ENCODE results near the gene SECISBP2.
A peak's percentile ranks its signal among the peaks of the same experiment; 100 is the strongest.
"Not testable (repeated sequence)": the region's sequence is repeated elsewhere in the genome, so short reads cannot be mapped to it uniquely, and the experiment has no call there.

Gene SECISBP2

DNA sequence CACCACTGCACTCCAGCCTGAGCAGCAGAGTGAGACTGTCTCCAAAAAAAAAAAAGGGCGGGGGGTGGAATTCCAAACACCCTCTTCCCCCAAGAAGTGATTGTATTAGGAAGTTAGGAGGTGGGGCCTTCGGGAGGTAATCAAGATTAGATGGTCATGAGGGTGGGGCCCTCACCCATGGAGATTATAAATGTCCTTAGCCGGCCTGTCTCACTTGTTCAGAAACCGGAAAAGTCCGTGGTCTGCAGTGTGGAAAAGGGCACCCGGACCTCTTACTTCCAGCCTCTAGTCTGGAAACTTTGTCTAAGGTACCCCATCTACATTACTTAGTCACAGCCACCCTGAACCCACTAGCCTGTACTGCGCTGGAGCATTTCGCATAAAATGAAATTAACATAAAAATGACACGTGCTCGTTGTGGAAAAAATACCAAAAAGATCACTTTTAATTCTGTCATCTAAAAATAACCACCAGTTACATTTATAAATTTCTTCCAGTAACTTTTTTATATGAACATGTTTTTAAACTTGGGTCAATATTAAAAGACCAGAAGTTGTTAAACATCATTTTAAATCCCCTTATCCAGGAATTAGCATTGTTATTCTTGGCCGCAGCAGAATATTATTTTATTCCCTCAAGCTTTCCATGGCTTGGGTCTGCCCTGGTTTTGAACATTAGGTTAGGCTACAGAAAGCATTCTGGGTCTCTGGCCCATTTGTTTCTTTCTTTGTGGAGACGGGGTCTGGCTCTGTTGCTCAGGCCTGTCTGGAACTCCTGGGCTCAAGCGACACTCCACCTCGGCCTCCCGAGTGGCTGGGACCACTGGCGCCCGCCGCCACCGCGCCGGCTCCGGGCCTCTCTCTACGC is 8.5 kb upstream of the SECISBP2 start:
- DNase-seq, result no peak

GRCh38 chr9:89310475-89311345 is 7.6 kb upstream of the SECISBP2 start, which contains the start of gene CKS2:
CKS2 (plus strand) TSS chr9:89311195; CDS start chr9:89311293, 98 bp downstream.
- DNase-seq, result peak; percentile 99

DNA sequence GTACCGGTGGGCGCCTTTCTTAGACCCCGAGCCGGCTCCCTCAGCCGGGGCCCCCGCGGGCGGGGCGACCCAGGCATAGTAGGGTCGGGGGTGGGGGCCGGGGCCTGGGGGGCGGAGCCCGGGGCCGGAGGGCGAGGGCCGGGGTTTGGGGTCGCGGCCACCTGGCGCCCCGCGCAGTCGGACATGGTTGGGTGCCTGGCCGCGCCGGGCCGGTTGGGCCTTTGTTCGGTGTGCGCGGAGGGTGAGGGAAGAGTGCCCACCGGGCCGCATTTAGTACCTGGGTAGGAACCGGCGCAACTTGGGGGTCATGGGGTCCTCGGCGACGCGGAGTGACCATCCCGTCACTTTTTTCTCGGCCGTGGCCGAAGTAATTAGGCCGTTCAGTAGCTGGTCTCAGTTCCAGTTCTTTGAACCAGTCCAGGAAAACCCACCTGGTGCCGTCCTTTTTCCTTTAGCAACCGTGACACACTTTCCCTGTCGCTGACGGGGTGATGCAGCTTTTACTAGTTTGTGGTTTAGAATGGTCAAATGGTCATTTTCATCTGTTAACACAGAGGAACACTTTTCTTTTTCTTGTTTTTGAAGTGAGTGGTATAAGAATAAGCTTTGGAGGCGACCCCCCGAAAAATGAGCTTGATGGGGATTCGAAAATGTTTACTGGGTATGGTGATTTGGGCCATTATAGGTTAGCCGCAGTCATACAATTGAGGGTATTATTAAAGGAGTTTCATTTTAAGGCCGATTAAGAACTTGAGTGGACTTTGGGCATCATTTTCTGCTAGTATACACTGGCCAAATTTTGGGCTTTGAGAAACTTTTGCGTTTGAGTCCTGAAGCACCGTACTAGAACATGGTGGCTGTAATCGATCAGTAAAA is 6.7 kb upstream of the SECISBP2 start:
- DNase-seq, result no peak

DNA sequence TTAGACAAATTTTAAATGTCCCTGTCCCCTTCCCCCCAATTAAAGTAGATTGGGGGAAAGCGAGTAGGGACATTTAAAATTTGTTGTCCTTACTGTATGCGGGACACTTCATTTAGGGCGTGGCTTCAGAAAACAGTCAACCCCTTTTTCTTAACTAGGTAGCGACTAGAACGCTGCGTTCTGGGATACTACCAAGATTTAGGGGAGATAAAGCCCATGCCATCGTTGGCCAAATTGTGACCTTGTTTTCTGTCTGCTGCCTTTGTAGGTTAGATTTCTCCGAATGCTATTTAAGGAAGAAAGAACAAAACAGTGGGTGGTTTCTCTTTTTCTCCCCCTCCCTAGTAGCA is 6.1 kb upstream of the SECISBP2 start:
- no peak for DNase-seq

- no peak for DNase-seq
Measured at GRCh38 chr9:89313842-89314241, 4.5 kb upstream of the SECISBP2 start.

DNA sequence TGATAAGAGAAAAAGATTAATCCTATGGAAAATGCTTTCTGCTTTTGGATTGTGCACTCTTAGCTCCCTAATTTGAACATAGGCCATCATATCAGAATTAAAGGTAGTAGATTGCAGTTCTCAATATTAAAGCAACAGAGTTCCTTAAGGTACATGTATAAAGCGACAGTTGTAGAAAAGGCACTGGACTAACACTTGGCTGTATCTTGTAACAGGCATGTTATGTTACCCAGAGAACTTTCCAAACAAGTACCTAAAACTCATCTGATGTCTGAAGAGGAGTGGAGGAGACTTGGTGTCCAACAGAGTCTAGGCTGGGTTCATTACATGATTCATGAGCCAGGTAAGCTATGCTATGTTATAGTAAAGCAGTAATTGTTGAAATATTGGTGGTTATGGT is 3.3 kb upstream of the SECISBP2 start:
- DNase-seq, result no peak

- DNase-seq, result no peak
Measured at GRCh38 chr9:89315482-89315881, 2.8 kb upstream of the SECISBP2 start.

DNA sequence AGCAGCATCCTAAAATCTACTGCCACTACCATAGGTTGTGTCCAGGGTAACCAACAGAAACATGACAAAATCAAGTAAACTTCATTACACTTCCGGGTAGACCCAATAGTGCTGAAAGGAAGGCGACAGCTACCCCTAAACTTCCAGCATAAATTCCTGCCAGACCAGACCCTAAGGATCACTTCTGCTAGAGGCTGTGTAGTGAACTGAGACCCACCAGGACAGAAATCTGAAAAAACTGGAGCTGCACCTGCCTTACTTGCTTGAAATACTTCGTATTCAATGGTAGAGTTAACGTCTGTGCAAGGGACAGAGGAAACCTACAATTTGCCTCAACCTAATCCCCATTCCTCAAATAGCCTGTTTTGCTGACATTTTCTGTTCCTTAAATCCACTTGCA is 1.0 kb upstream of the SECISBP2 start:
- DNase-seq, result no peak

GRCh38 chr9:89319015-89319905 is 960 bp downstream of the SECISBP2 start:
- DNase-seq, result no peak

DNA sequence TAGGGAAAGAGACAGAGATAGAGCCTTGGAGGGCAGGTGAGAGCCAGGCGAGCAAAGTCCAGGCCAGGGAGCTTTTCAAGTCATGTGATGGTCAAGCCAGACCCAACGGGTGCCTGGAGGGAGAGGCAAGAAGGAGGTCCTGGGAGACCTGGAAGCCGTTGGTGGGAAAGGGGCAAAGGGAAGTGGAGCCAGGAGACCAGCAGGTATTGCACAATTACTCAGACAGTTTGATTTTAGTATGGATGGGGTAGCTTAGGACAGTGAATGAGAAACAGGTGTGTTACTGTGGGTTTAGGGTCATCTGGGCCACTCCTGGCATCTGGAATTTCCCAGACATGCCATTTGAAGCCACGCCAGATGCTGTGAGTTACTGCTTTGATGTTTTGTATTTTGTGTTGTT is 5.1 kb downstream of the SECISBP2 start:
- no peak for DNase-seq

DNA sequence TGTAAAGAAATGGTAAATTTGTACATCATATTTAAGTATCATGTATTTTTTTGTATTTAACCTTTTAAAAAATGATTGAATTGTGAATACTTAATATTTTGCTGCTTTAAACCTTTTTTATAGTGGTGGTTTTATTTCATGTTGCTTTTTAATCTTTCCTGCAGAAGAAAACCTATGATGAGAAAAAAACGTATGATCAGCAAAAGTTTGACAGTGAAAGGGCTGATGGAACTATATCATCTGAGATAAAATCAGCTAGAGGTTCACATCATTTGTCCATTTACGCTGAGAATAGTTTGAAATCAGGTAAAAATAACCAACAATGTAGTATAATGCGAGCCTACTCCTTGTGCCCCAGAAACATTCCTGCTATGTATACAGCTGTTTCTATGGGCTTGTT is 7.4 kb downstream of the SECISBP2 start:
- no peak for DNase-seq

GRCh38 chr9:89328064-89328463 is 9.8 kb downstream of the SECISBP2 start:
- DNase-seq, result no peak

DNA sequence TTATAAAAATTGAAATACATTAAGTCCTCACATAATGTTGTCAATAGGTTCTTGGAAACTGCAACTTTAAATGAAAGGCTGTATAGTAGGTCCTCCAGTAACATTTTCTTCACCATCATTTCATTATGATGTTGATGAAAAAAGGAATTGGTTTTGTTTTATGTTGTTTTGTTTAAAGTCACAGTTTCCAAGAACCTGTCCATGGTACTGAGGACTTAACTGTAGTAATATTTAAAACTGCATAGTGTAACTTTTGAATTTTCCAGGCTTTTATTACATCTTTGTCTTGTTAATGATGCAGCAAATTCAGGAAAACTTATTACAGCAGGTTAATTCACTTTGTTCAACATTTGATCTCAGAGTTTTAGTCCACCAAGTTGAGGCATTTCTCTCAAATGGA is 11.6 kb downstream of the SECISBP2 start:
- DNase-seq, result no peak

- DNase-seq, result no peak
Measured at GRCh38 chr9:89330513-89330912, 12.2 kb downstream of the SECISBP2 start.

GRCh38 chr9:89339807-89340206 is 21.5 kb downstream of the SECISBP2 start:
- no peak for DNase-seq

- no peak for DNase-seq
Measured at GRCh38 chr9:89340332-89340731, 22.0 kb downstream of the SECISBP2 start.

- DNase-seq, result no peak
Measured at GRCh38 chr9:89342213-89342612, 23.9 kb downstream of the SECISBP2 start.

GRCh38 chr9:89342948-89343347 is 24.6 kb downstream of the SECISBP2 start:
- no peak for DNase-seq

DNA sequence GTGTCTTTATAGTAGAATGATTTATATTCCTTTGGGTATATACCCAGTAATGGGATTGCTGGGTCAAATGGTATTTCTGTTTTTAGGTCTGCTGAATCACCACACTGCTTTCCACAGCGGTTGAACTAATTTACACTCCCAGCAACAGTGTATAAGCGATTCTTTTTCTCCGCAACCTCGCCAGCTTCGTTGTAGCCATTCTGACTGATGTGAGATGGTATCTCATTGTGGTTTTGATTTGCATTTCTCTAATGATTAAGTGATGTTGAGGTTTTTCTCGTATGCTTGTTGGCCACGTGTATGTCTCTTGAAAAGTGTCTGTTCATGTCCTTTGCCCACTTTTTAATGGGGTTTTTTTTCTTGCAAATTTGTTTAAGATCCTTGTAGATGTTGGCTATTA is 25.5 kb downstream of the SECISBP2 start:
- not testable (repeated sequence) for DNase-seq

DNA sequence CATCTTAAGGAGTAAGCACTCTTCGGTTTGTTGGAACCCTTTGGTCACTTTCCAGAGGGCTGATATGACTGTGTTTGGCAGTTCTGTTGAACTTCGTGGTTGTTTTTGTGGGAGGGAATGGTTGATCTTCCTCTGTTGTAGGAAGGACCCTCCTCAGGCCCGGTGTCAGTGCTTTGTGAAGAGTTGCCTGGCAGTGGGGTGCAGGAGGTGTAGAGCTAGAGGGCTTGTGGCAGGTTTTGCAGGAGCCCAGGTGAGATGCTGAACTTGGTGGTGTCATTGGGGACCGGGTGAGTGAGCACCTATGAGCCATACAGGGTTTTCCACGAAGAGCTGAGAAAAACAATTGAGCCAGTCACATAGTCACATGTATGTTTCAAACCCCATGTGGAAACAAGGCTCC is 27.2 kb downstream of the SECISBP2 start:
- DNase-seq, result no peak

- DNase-seq, result no peak
Measured at GRCh38 chr9:89346696-89347095, 28.4 kb downstream of the SECISBP2 start.

DNA sequence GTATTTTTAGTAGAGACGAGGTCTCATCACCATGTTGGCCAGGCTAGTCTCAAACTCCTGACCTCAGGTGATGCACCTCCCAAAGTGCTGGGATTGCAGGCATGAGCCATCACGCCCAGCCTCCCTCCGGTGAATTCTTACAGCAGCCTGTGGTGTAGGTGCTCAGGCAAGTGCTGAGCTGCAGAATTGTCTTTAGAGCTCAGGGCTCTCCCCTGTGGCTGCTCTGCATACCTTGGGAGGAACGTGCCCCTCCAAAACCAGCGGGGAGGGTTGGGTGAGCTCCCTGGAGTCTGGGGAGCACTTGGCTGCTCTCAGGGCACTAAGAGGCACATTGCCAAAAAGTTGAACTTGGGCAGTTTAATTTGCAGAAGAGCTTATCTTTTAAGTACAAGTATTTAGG is 29.4 kb downstream of the SECISBP2 start:
- DNase-seq, result no peak
